Measurements from ENCODE around the gene LILRA6. TPM values are rescaled to one million over a fixed set of nuclear protein-coding genes. Genes with fewer than 3 reads are reported as not detected.
A peak's percentile ranks its signal among the peaks of the same experiment; 100 is the strongest.

LILRA6 gene
- total RNA-seq, 1 experiment from 2014 or later, result not detected

DNA sequence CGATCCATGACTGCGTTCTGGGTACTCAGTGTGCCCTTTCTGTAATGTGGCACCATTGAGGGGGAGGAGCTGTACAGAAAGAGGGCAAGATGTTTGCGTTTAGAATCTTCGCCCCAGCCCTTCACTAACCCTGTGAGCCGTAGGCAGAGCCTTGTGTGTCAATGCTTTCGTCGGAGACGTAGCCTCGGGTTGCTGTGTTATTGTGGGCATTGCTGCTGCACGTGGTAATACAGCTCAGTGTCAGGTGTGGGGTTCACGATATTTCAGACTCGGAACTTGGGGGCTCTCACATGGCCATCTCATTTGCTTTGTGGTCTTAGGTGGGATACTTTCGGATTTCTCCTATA is 35.8 kb downstream of the LILRA6 start:
- H3K4me2 ChIP-seq, result no peak overlapping the region
- peaks cover 51% of the 10 kb centered on the region for H3K79me2 ChIP-seq (ENCODE audit: low read depth)
- H3F3A ChIP-seq (ENCODE audit: insufficient read depth, low read depth), result peaks cover 88% of the 10 kb centered on the region
- no peaks in the 10 kb centered on the region for H3K9me2 ChIP-seq (ENCODE audit: insufficient read depth)
- H3K9me3 ChIP-seq (ENCODE audit: insufficient read depth, low read depth), result no peaks in the 10 kb centered on the region
- H3K27ac ChIP-seq, result no peak overlapping the region
- no peak overlapping the region for H3K4me3 ChIP-seq
- POLR2A ChIA-PET (ENCODE audit: unreplicated experiment), result interaction anchor here (0.6 kb wide), 2 partner anchors 36 to 51 kb away, joined by 5 to 7 read pairs; no protein-coding TSS in a partner anchor
- no peaks in the 10 kb centered on the region for H3K27me3 ChIP-seq (ENCODE audit: insufficient read depth, low read depth)
- CTCF ChIA-PET, result no interaction called here
- H2AFZ ChIP-seq, result no peak overlapping the region
- no peak for DNase-seq
- intact Hi-C loops (cut with micrococcal nuclease; ENCODE audit: unreplicated experiment), result no loop called here
- no TSS peak for BruUV-seq (replicated peaks)
- H3K4me1 ChIP-seq (replicated peaks; ENCODE audit: insufficient read depth), result peaks cover 65% of the 10 kb centered on the region
- peaks cover 53% of the 10 kb centered on the region for H3K36me3 ChIP-seq (ENCODE audit: low read depth)
- peaks cover 80% of the 10 kb centered on the region for H4K20me1 ChIP-seq (ENCODE audit: insufficient read depth)
- no peak for TF ChIP-seq EZH2 (IDR thresholded peaks at IDR 0.05; ENCODE audit: low read depth)
- TF ChIP-seq, protein P1, sequence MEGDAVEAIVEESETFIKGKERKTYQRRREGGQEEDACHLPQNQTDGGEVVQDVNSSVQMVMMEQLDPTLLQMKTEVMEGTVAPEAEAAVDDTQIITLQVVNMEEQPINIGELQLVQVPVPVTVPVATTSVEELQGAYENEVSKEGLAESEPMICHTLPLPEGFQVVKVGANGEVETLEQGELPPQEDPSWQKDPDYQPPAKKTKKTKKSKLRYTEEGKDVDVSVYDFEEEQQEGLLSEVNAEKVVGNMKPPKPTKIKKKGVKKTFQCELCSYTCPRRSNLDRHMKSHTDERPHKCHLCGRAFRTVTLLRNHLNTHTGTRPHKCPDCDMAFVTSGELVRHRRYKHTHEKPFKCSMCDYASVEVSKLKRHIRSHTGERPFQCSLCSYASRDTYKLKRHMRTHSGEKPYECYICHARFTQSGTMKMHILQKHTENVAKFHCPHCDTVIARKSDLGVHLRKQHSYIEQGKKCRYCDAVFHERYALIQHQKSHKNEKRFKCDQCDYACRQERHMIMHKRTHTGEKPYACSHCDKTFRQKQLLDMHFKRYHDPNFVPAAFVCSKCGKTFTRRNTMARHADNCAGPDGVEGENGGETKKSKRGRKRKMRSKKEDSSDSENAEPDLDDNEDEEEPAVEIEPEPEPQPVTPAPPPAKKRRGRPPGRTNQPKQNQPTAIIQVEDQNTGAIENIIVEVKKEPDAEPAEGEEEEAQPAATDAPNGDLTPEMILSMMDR (conservative IDR thresholded peaks at IDR 0.05), result no peak

DNA sequence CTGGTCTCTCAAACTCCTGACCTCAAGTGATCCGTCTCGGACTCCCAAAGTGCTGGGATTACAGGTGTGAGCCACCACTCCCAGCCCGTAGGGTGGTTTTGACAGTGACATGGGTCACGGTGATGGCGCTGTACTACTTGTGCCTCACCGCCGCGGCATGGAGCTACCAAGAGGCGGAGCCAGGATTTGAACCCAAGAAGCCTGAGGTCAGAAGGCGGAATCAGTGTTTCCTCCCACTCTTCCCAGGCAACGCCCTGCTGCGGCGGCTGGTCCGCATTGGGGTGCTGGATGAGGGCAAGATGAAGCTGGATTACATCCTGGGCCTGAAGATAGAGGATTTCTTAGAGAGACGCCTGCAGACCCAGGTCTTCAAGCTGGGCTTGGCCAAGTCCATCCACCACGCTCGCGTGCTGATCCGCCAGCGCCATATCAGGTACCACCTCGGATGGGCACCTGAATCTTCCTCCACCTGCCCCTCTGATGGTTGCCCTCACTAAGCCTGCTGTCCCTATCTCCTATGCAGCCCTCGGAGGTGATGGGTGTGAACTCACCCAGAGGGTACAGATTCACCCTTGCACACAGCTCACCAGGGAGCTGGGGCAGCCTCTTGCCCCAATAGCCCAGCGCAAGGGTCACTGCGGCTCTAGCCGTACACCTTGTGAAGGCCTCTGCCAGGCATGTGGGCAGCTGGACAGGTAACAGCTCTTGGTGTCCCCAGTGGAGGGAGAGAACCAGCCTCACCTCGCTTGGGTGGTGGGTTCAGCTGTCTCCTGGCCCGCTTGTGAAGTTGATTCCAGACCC is 36.4 kb downstream of the LILRA6 start:
- POLR2A ChIA-PET (ENCODE audit: unreplicated experiment), result interaction anchor here (0.6 to 0.9 kb wide), 2 partner anchors 17 to 51 kb away, joined by 5 to 6 read pairs; partner anchors contain the start of gene MBOAT7
- peaks cover 94% of the 10 kb centered on the region for H3F3A ChIP-seq (ENCODE audit: insufficient read depth, low read depth)
- no TSS peak for BruUV-seq (replicated peaks)
- H3K4me2 ChIP-seq, result no peak overlapping the region
- peaks cover 86% of the 10 kb centered on the region for H4K20me1 ChIP-seq (ENCODE audit: insufficient read depth)
- no peak overlapping the region for H3K4me3 ChIP-seq
- peaks cover 57% of the 10 kb centered on the region for H3K79me2 ChIP-seq (ENCODE audit: low read depth)
- DNase-seq, result no peak
- H2AFZ ChIP-seq, result no peak overlapping the region
- H3K27ac ChIP-seq, result no peak overlapping the region
- peaks cover 68% of the 10 kb centered on the region for H3K4me1 ChIP-seq (replicated peaks; ENCODE audit: insufficient read depth)
- H3K9me2 ChIP-seq (ENCODE audit: insufficient read depth), result no peaks in the 10 kb centered on the region
- no peaks in the 10 kb centered on the region for H3K9me3 ChIP-seq (ENCODE audit: insufficient read depth, low read depth)
- TF ChIP-seq EZH2 (IDR thresholded peaks at IDR 0.05; ENCODE audit: low read depth), result no peak
- TF ChIP-seq, protein P1 (conservative IDR thresholded peaks at IDR 0.05), result no peak
- H3K36me3 ChIP-seq (ENCODE audit: low read depth), result peaks cover 59% of the 10 kb centered on the region
- intact Hi-C loops (cut with micrococcal nuclease; ENCODE audit: unreplicated experiment), result no loop called here
- CTCF ChIA-PET, result no interaction called here
- H3K27me3 ChIP-seq (ENCODE audit: insufficient read depth, low read depth), result no peaks in the 10 kb centered on the region

DNA sequence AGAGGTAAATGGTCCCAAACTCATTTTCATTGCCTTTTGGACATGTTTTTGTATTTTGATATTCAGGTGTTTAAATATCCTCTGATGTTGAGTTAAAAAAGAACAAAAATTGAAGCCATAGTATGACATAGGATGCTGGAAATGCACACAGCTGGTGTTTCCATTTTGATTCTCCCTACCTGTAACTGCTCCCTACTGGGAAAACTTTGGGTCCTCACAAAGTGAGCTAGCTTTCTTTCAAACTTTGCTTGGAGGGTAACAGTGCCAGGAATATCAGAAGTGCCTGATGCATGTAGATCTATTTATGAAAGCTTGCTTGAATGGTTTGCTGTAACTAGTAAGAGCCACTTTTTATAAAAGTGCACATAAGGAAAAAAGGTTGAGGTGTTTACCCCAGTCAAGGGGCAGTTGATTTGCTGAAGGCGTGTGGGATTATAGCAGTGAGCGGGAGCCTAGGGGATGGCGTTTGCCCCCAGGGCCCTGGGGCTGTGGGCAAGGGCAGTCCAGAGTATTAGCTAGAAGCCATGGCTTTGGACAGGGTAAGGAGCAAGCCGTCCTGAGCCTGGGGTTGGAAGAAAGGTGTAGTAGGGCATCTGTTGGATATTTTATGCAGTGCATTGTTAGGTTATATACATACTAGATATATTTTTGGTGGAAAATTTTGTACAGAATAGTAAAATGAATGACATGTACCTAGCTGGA is 37.7 kb downstream of the LILRA6 start:
- TF ChIP-seq, protein P1 (conservative IDR thresholded peaks at IDR 0.05), result no peak
- no peak for TF ChIP-seq EZH2 (IDR thresholded peaks at IDR 0.05; ENCODE audit: low read depth)
- Histone ChIP-seq H3F3A (ENCODE audit: insufficient read depth, low read depth) (peaks cover 90% of the 10 kb centered on the region), H3K4me2 (peak overlapping the region; percentile 94), H3K9me2 (ENCODE audit: insufficient read depth) (no peaks in the 10 kb centered on the region), H4K20me1 (ENCODE audit: insufficient read depth) (peaks cover 88% of the 10 kb centered on the region), H3K9me3 (ENCODE audit: insufficient read depth, low read depth) (no peaks in the 10 kb centered on the region), H3K27me3 (ENCODE audit: insufficient read depth, low read depth) (no peaks in the 10 kb centered on the region), H2AFZ (no peak overlapping the region), H3K36me3 (ENCODE audit: low read depth) (peaks cover 61% of the 10 kb centered on the region), H3K79me2 (ENCODE audit: low read depth) (peaks cover 62% of the 10 kb centered on the region), H3K4me1 (replicated peaks; ENCODE audit: insufficient read depth) (peaks cover 62% of the 10 kb centered on the region), H3K4me3 (no peak overlapping the region), H3K27ac (0 out of 2 replicates have a peak overlapping the region, but pooled peaks have one; percentile 0)
- BruUV-seq (replicated peaks), result no TSS peak
- CTCF ChIA-PET, result no interaction called here
- intact Hi-C loops (cut with micrococcal nuclease; ENCODE audit: unreplicated experiment), result no loop called here
- no peak for DNase-seq
- POLR2A ChIA-PET (ENCODE audit: unreplicated experiment), result interaction anchor here (0.6 kb wide), 1 partner anchor 14 kb away, joined by 4 read pairs; no protein-coding TSS in a partner anchor
